Left cardiac atrium (tissue), 4 donors: ENCODE results near the gene VAMP8. TPM values are rescaled to one million over a fixed set of nuclear protein-coding genes. Genes with fewer than 3 reads are reported as not detected.

Experiments
- ATAC-seq, 2 donors: fragments of 200-7000 bp; cut with Tn5 transposase; one replicate each; pipeline ENCODE4 v1.9.1; 2020; ENCODE audit warnings: mild to moderate bottlenecking in 2 of 2, moderate library complexity in 2 of 2
- DNase-seq: peaks from one replicate; pipeline ENCODE4 v3.0.0-alpha.2; 2020
- intact Hi-C, 2 donors: fragments of 100-400 bp; cut with DNase I; formaldehyde crosslinking; loops; one replicate each; pipeline versions ENCODE4 v1.14.1 to v1.15.1; 2022 to 2023
- total RNA-seq, 2 donors: library from RNA; stranded (reverse); fragmentation: NEBNext Ultra II Directional; extraction: Animal tissue kit (Norgen Biotek cat#: 25700); gene quantifications; one replicate each; pipeline ENCODE4 v1.2.1, GENCODE V29; 2021
- donor health status: DM: no; HTN: yes; CAD: no.
- donor health status: DM: no; HTN: yes; CAD: no; lungs with severe emphysema.
- donor health status: DM: yes; HTN: yes; CAD: no.
- donor health status: Dilated cardiomyopathy.

The VAMP8 gene
- total RNA-seq, 2 donors from 2014 or later = 30.3 to 54.8 TPM

DNA sequence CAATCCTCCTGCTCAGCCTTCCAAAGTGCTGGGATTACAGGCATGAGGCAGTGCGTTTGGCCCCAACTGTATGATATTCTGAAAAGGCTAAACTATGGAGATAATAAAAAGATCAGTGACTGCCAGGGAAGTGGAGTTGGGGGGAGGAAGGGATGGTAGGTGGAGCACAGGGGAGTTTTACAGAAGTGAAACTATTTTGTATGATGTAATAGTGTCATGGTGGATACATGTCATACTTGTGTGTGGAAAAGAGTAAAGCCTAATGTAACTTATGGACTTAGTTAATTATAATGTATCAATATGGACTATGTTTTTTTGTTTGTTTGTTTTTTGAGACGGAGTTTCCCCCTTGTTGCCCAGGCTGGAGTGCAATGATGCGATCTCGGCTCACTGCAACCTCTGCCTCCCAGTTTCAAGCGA lies 13.2 kb upstream of the VAMP8 start:
- DNase-seq (no peak), ATAC-seq (no peak)
- intact Hi-C loops = loop anchor here in 1 of 2 donors (5.0 kb wide), 1 partner anchor 38 kb away; the partner anchor contains the start of gene TMEM150A

DNA sequence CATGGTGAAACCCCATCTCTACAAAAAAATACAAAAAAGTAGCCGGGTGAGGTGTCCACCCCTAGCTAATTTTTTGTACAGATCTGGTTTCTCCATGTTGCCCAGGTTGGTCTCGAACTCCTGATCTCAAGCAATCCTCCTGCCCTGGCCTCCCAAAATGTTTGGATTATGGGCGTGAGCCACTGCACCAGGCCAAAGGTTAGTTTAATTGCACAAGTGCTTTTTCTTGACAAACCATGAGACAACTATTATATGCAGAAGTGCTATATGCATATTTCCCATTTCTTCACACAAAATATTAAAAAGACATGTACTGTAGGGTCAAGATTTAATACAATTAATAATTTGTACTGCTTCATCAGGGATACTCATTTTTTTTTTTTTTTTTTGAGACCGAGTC lies 11.1 kb upstream of the VAMP8 start:
- ATAC-seq (no peak), DNase-seq (no peak)
- intact Hi-C loops = no loop called here

DNA sequence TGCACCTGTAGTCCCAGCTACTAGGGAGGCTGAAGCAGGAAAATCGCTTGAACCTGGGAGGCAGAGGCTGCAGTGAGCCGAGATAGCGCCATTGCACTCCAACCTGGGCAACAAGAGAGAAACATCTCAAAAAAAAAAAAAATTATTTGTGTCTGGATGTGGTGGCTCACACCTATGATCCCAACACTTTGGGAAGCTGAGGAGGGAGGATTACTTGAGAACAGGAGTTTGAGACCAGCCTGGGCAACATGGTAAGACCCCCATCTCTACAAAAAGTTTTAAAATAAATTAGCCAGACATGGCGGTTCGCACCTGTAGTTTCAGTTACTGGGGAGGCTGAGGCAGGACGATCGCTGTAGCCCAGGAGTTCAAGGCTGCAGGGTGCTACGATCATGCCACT lies 1.6 kb upstream of the VAMP8 start:
- DNase-seq = peak; percentile 15
- ATAC-seq = no peak
- intact Hi-C loops = no loop called here

DNA sequence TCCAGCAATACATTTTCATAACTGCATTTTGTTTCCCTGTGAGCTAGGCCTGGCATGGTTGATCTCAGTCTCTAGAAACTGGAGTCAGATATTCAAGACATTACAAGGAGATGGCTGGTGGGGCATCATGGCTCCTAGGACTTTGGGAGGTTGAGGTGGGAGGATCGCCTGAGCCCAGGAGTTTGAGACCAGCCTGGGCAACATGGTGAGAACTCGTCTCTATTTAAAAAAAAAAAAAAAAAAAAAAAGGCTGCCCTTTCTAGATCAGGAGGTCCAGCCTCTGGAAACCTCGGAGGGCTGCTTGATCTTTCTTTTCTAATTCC lies 362 bp upstream of the VAMP8 start:
- no peak for ATAC-seq
- intact Hi-C loops = no loop called here
- no peak for DNase-seq

DNA sequence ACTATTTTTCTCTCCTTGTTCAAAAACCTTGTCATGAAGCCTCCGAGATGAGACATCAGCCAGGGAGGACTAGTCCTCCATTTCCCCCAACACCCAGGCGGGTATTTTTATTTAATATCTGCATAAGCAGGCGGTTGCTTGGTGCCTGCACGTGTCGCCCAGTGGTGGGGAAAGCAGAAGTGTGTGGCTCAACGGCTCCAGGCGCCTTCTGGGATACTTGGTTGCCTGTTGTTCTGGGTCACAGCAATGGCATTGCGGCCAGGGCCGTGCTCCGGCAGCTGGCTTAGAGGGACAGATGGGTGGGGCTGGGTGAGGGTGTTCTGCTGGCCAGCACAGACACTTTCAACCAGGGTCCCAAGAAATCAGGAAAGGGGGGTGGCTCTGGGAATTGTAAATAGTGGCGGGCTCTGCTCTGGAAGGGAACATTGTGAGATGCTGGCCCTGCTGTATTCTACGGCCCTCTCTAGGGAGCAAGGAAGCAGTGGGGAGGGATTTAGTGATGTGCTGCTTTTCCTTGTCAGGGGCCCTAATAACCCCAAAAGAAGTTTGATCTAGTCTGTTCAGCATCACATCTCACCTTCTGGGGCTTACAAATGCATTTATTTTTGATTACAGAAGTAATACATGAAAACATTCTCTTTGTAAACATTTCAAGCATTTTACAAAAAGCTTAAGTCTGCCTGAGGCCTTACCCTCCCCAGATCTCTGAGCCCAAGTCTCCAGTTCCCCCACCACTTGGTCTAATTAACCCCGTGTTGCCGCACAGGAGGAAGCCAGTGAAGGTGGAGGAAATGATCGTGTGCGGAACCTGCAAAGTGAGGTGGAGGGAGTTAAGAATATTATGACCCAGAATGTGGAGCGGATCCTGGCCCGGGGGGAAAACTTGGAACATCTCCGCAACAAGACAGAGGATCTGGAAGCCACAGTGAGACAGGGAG lies 1.1 kb downstream of the VAMP8 start:
- intact Hi-C loops = no loop called here
- DNase-seq = peak; percentile 58
- peak; percentile 73 to 80 for ATAC-seq

DNA sequence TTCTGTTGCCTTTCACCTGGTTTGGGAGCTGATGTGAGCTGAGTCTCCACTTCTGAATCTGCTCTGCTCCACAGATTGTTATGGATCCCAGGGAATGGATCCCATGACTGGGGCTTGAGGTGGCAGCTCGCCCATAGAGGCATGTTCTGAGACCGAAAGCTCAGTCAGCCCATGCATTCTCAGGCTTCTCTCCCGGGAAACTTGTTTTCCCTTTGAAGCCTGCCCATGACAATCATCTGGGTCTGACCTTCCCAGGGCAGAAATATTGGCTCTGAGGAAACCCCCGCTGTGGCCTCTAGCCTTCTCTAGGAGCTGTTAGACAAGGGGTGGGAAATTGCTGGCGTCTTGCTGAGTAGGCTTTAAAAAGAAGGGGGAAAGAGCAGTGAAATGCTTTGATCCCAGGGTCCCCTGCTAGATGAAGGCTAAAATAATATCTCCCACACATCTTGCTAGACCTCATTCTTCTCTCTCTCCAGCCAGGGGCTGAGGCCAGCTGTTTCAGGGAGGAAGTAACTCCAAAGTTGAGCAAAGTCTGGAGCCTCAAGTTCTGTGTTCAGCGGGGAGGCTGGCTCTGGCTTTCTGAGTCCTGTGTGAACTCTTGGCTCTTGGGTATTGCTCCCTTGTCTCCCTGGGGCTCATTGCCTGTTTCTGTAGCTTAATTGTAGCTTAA lies 2.0 kb downstream of the VAMP8 start:
- DNase-seq = peak; percentile 43
- intact Hi-C loops = no loop called here
- peak in 1 of 2 donors; percentile 12 for ATAC-seq

DNA sequence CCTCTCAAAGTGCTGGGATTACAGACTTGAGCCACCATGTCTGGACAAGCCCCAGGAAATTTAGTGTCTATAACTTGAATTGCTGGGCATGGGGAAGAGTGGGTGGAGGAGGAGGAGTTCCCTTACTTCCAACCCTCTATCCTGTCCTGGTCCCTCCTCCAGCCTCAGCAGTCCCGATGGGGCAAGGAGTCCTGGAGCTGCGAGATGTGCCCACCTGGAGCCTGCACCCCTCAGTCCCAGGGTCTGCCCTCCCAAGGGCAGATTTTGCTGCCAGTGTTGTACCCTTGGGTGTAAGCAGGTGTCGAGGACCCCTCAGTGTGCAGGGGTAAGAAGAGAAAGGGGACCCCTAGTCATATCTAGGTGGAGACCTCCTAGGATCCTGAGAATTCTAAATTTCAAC lies 2.8 kb downstream of the VAMP8 start:
- intact Hi-C loops = no loop called here
- ATAC-seq = no peak
- peak; percentile 10 for DNase-seq

DNA sequence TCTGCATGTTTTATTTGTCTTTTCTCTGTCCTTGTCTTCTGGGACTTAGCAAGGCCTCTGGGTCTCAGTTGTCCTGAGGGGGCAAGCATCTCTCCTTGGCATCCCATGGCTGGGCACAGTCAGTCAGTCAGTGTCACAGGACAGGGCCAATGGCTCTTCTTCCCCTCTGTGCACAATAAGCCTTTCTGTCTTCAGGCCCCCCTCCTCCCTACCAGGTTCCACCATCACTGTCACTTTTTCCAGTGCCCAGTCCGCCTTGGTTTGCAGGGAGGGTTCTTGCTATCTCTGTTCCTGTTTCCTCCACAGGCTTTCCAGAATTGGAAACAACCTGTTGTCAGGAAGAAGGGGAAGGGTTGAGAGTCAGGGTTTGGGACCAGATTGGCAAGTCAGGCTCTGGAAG lies 5.1 kb downstream of the VAMP8 start:
- intact Hi-C loops = no loop called here
- ATAC-seq (no peak), DNase-seq (no peak)

DNA sequence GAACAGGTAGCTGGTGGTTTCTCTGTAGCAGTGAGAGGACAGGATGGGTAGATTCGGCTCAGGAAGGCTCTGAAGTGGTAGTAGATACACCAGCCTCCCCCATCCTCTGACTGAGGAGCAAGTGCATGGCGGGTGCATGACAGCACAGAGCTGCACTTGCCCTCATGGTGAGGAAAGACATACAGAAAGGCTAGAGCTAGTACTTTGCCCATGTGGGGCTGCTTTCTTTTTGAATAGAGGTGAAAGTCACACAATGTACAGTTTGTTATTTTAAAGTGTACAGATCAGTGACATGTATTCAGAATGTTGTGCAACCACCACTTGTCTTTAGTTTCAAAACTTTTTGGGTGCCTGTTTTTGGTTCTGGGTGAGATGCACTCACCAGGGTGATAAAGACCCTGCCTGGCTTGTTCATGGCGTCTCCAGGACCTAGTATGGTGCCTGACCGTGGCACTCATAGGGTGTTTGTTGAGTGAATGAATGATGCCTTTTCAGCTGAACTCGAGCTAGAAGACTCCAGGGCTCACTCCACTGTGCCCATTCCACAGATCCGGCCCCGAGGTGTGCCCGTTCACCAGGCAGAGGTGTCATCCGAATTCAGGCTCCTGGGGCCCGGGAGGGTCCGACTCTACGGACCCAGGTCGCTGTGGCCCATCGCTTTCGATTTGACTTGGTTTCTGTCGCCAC lies 6.4 kb downstream of the VAMP8 start:
- DNase-seq (no peak), ATAC-seq (no peak)
- intact Hi-C loops = no loop called here

DNA sequence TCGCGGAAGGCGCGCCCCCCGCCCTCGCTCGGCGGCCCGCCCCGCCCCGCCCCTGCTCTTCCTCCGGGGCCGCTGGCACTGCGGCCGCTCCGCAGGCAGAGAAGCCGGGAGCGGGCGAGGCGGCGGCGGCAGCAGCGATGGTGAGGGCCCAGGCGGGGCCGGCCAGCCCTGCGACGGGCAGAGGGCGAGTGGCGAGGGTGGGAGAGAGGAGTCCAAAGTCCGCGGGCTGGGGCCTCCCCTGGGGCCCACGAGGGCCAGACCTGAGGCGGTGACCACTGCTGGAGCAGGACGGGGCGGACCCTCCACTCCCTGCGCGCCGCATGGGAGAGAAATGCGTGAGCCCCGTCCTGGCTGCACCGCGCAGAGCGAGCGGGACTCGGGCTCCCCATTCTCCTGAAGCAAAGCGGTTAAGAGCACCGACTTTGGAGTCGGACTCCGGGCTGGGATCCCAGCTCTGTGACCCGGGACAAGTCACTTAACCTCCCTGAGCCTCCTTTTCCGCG lies 7.0 kb downstream of the VAMP8 start, which contains the start of gene VAMP5:
Gene VAMP5, plus strand, starts transcription at position 78 of the 503 bp plus-strand sequence. Its CDS starts 60 bp downstream, at position 138.
- peak; percentile 64 to 65 for ATAC-seq
- DNase-seq = peak; percentile 55

DNA sequence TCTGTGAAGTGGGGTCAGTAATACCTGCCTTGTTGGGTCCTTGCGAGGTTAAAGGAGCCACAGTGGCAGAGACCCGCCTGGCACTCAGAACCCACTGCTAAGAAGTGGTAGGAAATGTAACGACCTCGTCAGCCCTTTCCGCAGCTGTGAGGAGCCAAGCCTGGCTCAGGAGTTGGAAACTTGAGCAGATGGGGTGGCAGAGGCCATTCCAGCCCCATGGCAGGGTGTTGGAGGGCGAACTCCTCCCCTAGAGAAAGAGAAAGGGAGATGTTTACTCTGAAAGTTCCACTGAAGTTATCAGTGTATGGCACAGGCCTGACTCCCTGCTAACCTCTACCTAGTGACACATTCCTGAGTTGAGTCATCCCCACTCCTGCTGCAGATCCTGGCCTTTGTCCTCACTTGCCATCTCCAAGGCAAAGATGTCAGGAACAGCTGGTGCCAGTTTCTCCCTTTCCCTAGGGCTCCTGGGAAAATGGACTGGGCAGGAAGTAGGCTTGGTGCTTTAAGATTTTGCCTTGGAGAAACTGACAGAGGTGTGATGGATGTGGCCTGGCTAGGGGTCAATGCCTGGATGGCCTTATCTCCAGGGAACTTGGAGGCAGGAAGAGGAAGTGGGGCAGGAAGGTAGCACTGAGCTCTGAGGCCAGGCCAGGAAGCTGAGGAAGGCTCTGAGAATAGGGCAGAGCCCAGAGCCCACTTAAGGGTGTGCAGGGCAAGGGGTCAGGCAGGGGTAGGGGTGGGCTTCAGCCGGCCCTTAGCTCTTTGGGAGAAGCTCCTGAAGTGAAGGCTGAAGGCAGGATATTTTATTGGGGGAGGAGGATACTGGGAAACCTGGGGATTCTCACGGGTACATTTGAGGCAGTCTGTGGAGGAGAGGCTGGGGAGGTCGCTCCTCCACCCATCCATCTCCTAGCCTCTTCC lies 7.7 kb downstream of the VAMP8 start:
- peak; percentile 48 to 76 for ATAC-seq
- intact Hi-C loops = no loop called here
- DNase-seq = peak; percentile 60

More for the DNA sequence above, 7.0 kb downstream of the VAMP8 start, which contains the start of gene VAMP5:
- intact Hi-C loops = no loop called here

DNA sequence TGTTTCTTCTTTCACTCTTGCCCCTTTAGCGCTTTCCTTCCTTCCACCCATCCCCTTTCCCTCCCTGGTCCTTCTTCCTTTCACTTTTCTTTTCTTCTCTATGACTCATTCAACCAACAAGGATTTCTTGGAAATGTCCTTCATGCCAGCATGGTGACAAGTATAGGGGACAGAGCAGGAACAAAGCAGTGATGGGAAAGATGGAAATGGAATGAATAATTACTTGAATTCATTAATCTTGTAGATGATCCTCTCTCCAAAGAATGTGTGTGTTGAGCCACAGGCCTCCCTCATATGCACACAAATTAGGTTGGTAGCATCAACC lies 8.4 kb downstream of the VAMP8 start:
- ATAC-seq (no peak), DNase-seq (no peak)
- intact Hi-C loops = no loop called here

DNA sequence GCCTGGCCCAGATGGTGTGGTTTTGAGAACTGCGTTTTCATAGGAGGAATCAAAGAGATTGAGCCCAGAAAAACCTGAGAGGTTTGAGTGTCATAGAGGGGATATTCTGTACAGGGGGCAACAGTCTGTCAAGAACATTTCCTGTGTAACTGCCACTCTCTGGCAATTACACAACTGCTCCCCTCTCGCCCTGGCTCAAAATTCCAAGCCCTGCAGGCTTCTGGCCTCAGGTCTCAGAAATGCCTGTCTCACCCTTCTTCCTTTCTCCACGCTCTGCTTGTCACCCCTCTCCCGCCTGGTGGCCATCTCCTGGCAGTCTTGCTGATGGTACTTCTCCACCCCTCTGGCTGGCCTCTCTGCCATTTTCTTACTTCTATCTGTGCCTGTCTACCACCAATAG lies 10.8 kb downstream of the VAMP8 start:
- no peak for DNase-seq
- intact Hi-C loops = no loop called here
- no peak for ATAC-seq

DNA sequence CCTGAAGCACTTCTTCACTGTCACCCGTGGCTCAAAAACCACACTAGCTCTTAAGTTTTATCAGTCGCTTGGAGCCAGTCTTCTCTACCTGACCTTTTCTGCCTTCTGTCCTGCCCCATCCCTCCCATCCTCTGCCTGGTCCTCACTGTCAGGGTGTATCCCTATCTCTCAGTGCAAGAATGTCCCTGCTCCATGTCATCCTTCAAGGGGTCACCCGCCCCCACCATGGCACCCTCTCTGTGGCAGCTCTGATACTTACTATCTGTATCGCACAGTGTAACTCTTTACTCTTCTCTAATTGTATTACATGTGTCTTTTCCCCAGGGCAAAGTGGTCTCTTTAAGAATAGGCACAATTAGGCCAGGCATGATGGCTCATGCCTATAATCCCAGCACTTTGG lies 11.3 kb downstream of the VAMP8 start:
- DNase-seq = no peak
- ATAC-seq = no peak
- intact Hi-C loops = no loop called here

DNA sequence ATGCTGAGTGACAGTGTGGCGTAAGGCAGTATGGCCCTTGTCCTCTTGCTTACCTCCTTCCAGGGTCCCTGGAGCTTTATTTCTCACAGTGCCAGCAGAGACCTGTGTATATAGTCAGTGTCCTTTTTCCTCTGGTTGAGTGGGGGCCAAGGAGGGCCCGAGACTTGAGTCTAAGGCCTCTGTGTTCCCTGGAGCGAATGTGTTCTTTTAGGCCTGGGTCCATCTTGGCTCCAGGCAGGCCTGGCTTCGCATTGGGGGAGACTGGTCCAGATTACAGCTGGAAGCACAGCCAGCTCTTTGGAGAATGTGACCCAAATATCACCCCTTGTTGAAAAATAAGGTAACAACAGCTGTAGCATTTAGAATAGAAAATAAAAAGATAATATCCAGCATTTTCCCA lies 11.8 kb downstream of the VAMP8 start:
- peak in 1 of 2 donors; percentile 25 for ATAC-seq
- DNase-seq = no peak
- intact Hi-C loops = no loop called here

DNA sequence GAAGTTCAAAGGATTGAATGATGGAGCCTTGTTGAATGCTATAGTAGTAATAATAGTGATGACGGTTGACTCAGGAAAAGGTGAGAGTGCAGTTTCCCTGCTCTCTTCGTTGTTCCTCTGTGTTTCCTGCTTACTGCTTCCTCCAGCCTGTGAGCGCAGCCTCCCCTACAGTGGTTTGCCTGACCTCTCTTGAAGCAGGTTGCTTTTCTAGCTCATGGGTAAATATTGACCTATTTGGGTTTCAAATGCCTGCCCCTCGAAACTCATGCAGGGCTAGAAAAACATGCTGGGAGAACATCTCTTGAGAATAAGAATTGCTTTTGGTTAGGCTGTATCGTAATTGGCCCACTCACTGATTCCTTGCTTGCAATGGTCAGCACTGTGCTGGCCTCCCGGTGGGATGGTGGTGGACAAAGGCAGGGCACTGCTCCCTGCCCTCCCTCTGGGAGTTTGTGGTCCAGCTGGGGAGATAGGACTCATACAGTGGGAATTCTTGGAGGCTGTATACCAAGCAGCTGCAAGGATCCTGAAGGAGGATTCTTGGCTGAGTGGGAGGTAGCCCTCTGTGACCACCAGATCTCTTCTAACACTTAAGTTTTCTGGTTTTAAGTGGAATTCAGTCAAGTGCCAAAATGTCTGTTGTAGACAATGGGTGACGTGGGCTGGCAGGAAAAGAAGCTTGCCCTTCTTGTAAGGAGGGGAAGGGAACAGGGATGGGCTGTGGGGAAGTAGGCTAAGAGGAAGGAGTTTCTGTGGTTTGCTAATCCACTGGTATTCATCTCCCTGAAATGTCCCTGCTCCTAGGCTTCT lies 12.8 kb downstream of the VAMP8 start:
- intact Hi-C loops = no loop called here
- peak; percentile 42 to 46 for ATAC-seq
- peak; percentile 70 for DNase-seq

DNA sequence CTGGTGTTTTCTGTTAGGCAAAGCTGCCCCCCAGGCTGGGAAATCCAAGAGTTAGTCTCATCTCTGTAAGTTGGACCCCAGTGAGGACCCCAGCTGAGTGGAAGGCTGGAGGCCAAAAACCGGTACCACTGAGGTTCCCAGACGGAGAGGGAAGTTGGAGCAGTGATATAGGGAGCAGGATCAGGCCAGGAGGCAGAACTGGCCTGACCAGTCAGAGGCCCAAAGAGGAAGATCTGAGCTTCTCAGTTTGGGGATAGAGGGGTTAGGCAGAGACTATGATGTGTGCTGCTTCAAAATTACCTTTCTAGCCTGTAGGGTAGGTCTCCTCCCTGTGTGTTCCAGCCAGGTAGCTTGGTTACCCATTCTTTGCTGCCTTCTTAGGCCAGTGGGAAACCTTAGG lies 13.6 kb downstream of the VAMP8 start:
- intact Hi-C loops = no loop called here
- DNase-seq (no peak), ATAC-seq (no peak)

DNA sequence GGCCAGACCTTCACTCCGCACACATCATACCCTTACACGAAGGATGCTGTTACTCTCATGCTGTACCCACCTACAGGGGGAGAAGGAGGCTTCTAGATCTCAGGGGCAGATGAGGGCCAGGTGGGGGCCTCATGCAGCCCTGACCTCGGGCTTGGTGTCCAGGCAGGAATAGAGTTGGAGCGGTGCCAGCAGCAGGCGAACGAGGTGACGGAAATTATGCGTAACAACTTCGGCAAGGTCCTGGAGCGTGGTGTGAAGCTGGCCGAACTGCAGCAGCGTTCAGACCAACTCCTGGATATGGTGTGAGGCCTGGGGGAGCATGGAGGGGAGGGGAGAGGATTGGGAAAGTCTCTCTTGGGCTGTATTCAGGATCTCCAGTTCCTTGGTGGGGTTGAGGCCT lies 14.2 kb downstream of the VAMP8 start:
- no peak for DNase-seq
- no peak for ATAC-seq
- intact Hi-C loops = no loop called here
